A549 (cell line): ENCODE data around the gene FBXW5. TPM values are rescaled to one million over a fixed set of nuclear protein-coding genes. Genes with fewer than 3 reads are reported as not detected.

Source experiments
- ATAC-seq, 2 experiments: fragments of 200-7000 bp in 1 of 2; fragments of >200 bp in 1 of 2; cut with Nextera tagmentation in 1 of 2; cut with Tn5 transposase in 1 of 2; 3 replicates each; pipeline versions ENCODE4 v1.8.0 to v1.9.1; 2018 to 2020; ENCODE audit warnings: mild to moderate bottlenecking in 1 of 2, moderate library complexity in 1 of 2
- CTCF ChIA-PET: fragments of 300-600 bp; sonication (Branson Sonifier 250); formaldehyde crosslinking; extraction: SDS; loops from one replicate; lab custom pipeline; 2021; ENCODE audit warnings: antibody characterized with exemption, inconsistent platforms; lab: Yijun Ruan, JAX
- POLR2A ChIA-PET: fragments of 350-600 bp; formaldehyde crosslinking; extraction: SDS; loops from one replicate; lab custom pipeline; 2021; ENCODE audit warnings: antibody characterized with exemption, inconsistent platforms; lab: Yijun Ruan, JAX
- DNase-seq, 2 experiments: peaks; one replicate each; pipeline versions ENCODE4 v3.0.0 to v3.0.0-alpha.2; 2011 to 2016; ENCODE audit warnings: low read depth in 1 of 2, low spot score in 1 of 2
- FAIRE-seq: peaks from 2 replicates; lab custom pipeline; 2011; peaks lifted over from hg19 to GRCh38; lab: Jason Lieb, UNC
- H3K27ac ChIP-seq, 2 experiments: fragments of >200 bp; sonication (Bioruptor Twin); formaldehyde crosslinking; 3 replicates each; pipeline ENCODE4 v1.5.1; 2016 to 2017
- H3K4me1 ChIP-seq: fragments of >200 bp; sonication (Bioruptor Twin); formaldehyde crosslinking; 3 replicates; pipeline ENCODE4 v1.6.1; 2016
- H3K4me2 ChIP-seq: fragments of >200 bp; sonication (Bioruptor Twin); formaldehyde crosslinking; 3 replicates; pipeline ENCODE4 v1.6.1; 2016
- H3K4me3 ChIP-seq: fragments of >200 bp; sonication (Bioruptor Twin); formaldehyde crosslinking; 3 replicates; pipeline ENCODE4 v1.5.1; 2016
- H3K9me3 ChIP-seq: fragments of >200 bp; sonication (Bioruptor Twin); formaldehyde crosslinking; 3 replicates; pipeline ENCODE4 v1.6.1; 2016
- ATOH8 ChIP-seq: fragments of 250-450 bp; sonication (Bioruptor Pico); IDR thresholded peaks from 2 replicates; pipeline ENCODE4 v1.5.0; 2020; ENCODE audit warnings: low read depth, mild to moderate bottlenecking, moderate library complexity
- BCL3 ChIP-seq: fragments of >200 bp; sonication (Bioruptor Twin); formaldehyde crosslinking; IDR thresholded peaks from 3 replicates; pipeline ENCODE4 v1.6.1; 2016
- BHLHE40 ChIP-seq: IDR thresholded peaks from 2 replicates; pipeline ENCODE4 v1.6.1; 2012; ENCODE audit warnings: low read depth, low read length, inconsistent platforms
- CBX2 ChIP-seq: fragments of 200-600 bp; sonication (generic); IDR thresholded peaks from 2 replicates; pipeline ENCODE4 v1.6.1; 2016; ENCODE audit warnings: low read depth, mild to moderate bottlenecking, borderline replicate concordance
- CHD4 ChIP-seq: fragments of 200-600 bp; sonication (generic); IDR thresholded peaks from 2 replicates; pipeline ENCODE4 v1.6.1; 2016; ENCODE audit warnings: antibody characterized with exemption, mild to moderate bottlenecking, borderline replicate concordance
- EHF ChIP-seq: fragments of 250-450 bp; sonication (Bioruptor Pico); IDR thresholded peaks from 2 replicates; pipeline ENCODE4 v1.5.0; 2020; ENCODE audit warnings: mild to moderate bottlenecking
- ESRRA ChIP-seq: fragments of 150-350 bp; IDR thresholded peaks from 2 replicates; pipeline ENCODE4 v1.6.1; 2014; ENCODE audit warnings: mild to moderate bottlenecking, low read length, borderline replicate concordance
- FOSB ChIP-seq: fragments of 250-450 bp; sonication (Bioruptor Pico); IDR thresholded peaks from 2 replicates; pipeline ENCODE4 v1.5.0; 2020; ENCODE audit warnings: mild to moderate bottlenecking, moderate library complexity
- FOXS1 ChIP-seq: fragments of 250-450 bp; sonication (Bioruptor Pico); IDR thresholded peaks from 2 replicates; pipeline ENCODE4 v1.5.0; 2020; ENCODE audit warnings: mild to moderate bottlenecking, moderate library complexity
- GATA3 ChIP-seq: IDR thresholded peaks from 2 replicates; pipeline ENCODE4 v1.6.1; 2012; ENCODE audit warnings: borderline replicate concordance
- HDAC2 ChIP-seq: fragments of 200-600 bp; sonication (generic); IDR thresholded peaks from 2 replicates; pipeline ENCODE4 v1.6.1; 2016
- HES2 ChIP-seq: fragments of >200 bp; sonication (Bioruptor Twin); formaldehyde crosslinking; IDR thresholded peaks from 2 replicates; pipeline ENCODE4 v1.6.1; 2016
- HOXB5 ChIP-seq: fragments of 250-450 bp; sonication (Bioruptor Pico); IDR thresholded peaks from 2 replicates; pipeline ENCODE4 v1.5.0; 2020; ENCODE audit warnings: mild to moderate bottlenecking, moderate library complexity
- JUN ChIP-seq, 2 experiments: fragments of >200 bp; sonication (Bioruptor Twin); formaldehyde crosslinking; IDR thresholded peaks; 2 replicates in 1 of 2; 3 replicates in 1 of 2; pipeline ENCODE4 v1.6.1; 2016 to 2017
- JUNB ChIP-seq: fragments of >200 bp; sonication (Bioruptor Twin); formaldehyde crosslinking; IDR thresholded peaks from 2 replicates; pipeline ENCODE4 v1.6.1; 2016
- KDM1A ChIP-seq: fragments of 200-600 bp; sonication (generic); IDR thresholded peaks from 2 replicates; pipeline ENCODE4 v1.6.1; 2016; ENCODE audit warnings: low read depth, mild to moderate bottlenecking
- KDM5A ChIP-seq: fragments of 200-600 bp; sonication (generic); IDR thresholded peaks from 2 replicates; pipeline ENCODE4 v1.6.1; 2016; ENCODE audit warnings: antibody characterized with exemption, mild to moderate bottlenecking
- NFE2L2 ChIP-seq: fragments of 150-350 bp; conservative IDR thresholded peaks from 2 replicates; pipeline ENCODE4 v1.6.1; 2014; ENCODE audit warnings: low read length
- NPAS2 ChIP-seq: fragments of 250-450 bp; sonication (Bioruptor Pico); IDR thresholded peaks from 2 replicates; pipeline ENCODE4 v1.8.0; 2022; ENCODE audit warnings: mild to moderate bottlenecking, moderate library complexity, borderline replicate concordance
- POLR2AphosphoS2 ChIP-seq: conservative IDR thresholded peaks from 2 replicates; pipeline ENCODE4 v1.6.1; 2012; ENCODE audit warnings: low read length, improper control_type of control experiment, inconsistent platforms
- RAD21 ChIP-seq, 2 experiments: fragments of >200 bp in 1 of 2; sonication (Bioruptor Twin) in 1 of 2; formaldehyde crosslinking in 1 of 2; IDR thresholded peaks in 1 of 2; conservative IDR thresholded peaks in 1 of 2; 2 replicates in 1 of 2; 3 replicates in 1 of 2; pipeline ENCODE4 v1.6.1; 2012 to 2018; ENCODE audit warnings: inconsistent platforms in 1 of 2
- RCOR1 ChIP-seq: fragments of 150-350 bp; IDR thresholded peaks from 2 replicates; pipeline ENCODE4 v1.6.1; 2014; ENCODE audit warnings: antibody characterized with exemption, low read length, low read depth
- RNF2 ChIP-seq: fragments of 200-600 bp; sonication (generic); IDR thresholded peaks from 2 replicates; pipeline ENCODE4 v1.6.1; 2016; ENCODE audit warnings: low read depth, mild to moderate bottlenecking, antibody characterized with exemption, moderate library complexity, borderline replicate concordance
- SMC3 ChIP-seq: fragments of >200 bp; sonication (Bioruptor Twin); formaldehyde crosslinking; IDR thresholded peaks from 3 replicates; pipeline ENCODE4 v1.6.1; 2018; ENCODE audit warnings: inconsistent platforms
- SREBF2 ChIP-seq: fragments of 450-650 bp; IDR thresholded peaks from 2 replicates; pipeline ENCODE4 v1.6.1; 2014; ENCODE audit warnings: mild to moderate bottlenecking, moderate library complexity
- ZC3H11A ChIP-seq: fragments of 450-650 bp; IDR thresholded peaks from 2 replicates; pipeline ENCODE4 v1.6.1; 2014; ENCODE audit warnings: antibody characterized with exemption, mild to moderate bottlenecking
- WGBS: methylation state at CpG from one replicate; pipeline ENCODE4 v1.1.6; 2017; ENCODE audit errors: missing lambda C conversion rate; 5-methylcytosine and 5-hydroxymethylcytosine counted together
- polyA minus RNA-seq: library from RNA; depleted of rRNA, polyadenylated mRNA; stranded (reverse); fragments of >200 nt; gene quantifications from 2 replicates; pipeline ENCODE4 v1.2.3, GENCODE V29; 2011; rRNA and poly(A)+ RNA removed
- polyA plus RNA-seq, 4 experiments: library from polyadenylated mRNA; depleted of rRNA in 3 of 4; stranded (reverse); fragments of >200 nt; fragmentation: RNase III in 1 of 4; extraction: RNeasy Plus Mini Kit Qiagen cat#74134 plus additional on column Dnase treatment in 1 of 4; gene quantifications; 2 replicates in 3 of 4; 3 replicates in 1 of 4; pipeline ENCODE4 v1.2.3, GENCODE V29; 2011 to 2017
- TF ChIP-seq, protein P1 (sequence below): fragments of >200 bp; sonication (Bioruptor Twin); formaldehyde crosslinking; IDR thresholded peaks from 3 replicates; pipeline ENCODE4 v1.5.1; 2016
- TF ChIP-seq, protein P2 (sequence below): fragments of 200-600 bp; sonication (generic); IDR thresholded peaks from 2 replicates; pipeline ENCODE4 v1.6.1; 2016; ENCODE audit warnings: antibody characterized with exemption, mild to moderate bottlenecking, moderate library complexity
- TF ChIP-seq, protein P3 (sequence below): IDR thresholded peaks from 2 replicates; pipeline ENCODE4 v1.6.1; 2012

Gene FBXW5
- polyA plus RNA-seq (2011; rRNA removed) (37.3 and 37.5 TPM in 2 replicates), polyA plus RNA-seq (2017; fragmentation: RNase III; extraction: RNeasy Plus Mini Kit Qiagen cat#74134 plus additional on column Dnase treatment) (59.3 to 61.4 TPM (median 59.5 TPM) in 3 replicates), polyA minus RNA-seq (54.3 and 84.8 TPM in 2 replicates)
- 101 and 139 TPM in 2 replicates for polyA plus RNA-seq (2012; cell fraction: cytosol; rRNA removed)
- 343 and 496 TPM in 2 replicates for polyA plus RNA-seq (2012; cell fraction: nucleus; rRNA removed)

DNA sequence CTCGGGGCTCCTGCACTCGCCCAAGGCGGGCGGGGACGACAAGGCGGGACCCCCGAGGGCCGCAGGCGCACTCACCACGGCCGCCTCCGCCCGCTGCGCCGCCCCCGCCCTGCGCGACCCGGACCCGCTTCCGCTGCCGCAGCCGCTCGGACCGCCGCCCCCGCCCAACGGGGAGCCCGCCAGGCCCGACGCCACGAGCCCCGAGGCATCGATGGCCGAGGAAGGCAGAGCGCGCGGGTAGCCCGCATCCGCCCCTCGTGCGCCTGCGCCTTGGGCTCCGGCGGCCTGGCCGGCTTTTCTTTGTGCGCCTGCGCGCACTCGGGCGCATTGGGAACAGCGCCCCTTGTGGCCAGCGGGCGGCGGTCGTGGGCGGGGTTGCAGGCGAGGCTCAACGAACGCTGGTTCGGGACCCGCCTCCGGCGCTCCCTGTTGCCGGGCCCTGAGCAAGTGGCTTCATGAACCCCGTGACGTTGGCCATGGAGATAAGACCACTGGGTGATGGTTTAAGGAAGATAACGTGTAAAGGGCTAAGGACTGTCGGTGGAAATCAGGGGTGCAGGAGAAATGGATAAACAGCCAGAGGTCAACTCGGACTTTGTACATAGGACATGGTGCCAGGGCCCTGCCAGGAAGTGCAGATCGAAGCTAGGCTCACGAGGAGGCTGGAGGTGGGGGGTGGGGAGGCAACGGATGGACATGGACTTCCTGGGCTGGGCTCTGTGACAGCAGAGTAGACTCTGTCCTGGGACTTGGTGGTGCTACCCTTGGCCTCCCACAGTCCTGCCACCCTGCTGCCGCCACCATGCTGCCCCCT lies at the start of gene FBXW5, which contains the start of gene C8G:
TSS of gene FBXW5 (minus strand) at position 220 of the 814 bp plus-strand sequence. CDS start 655 bp downstream, outside the sequence.
TSS of gene C8G (plus strand) at position 725 of the 814 bp plus-strand sequence. CDS start at position 803, 78 bp downstream.
- ATAC-seq: peak; percentile 34 to 47
- H3K4me2 ChIP-seq: peak within 1 kb of the TSS; percentile 96
- peak within 1 kb of the TSS; percentile 98 to 99 for H3K27ac ChIP-seq
- POLR2A ChIA-PET: interaction anchor here (1.7 kb wide), 1 partner anchor 43 kb away, joined by 10 read pairs; no protein-coding TSS in a partner anchor
- peak; percentile 89 to 91 for DNase-seq
- H3K4me3 ChIP-seq: peak within 1 kb of the TSS; percentile 78
- FAIRE-seq: no peak
- 7% methylated on average over 29 of the region's 74 CpGs for WGBS
- H3K4me1 ChIP-seq: peaks cover 36% of the 10 kb centered on the region
- H3K9me3 ChIP-seq: no peaks in the 10 kb centered on the region
- CTCF ChIA-PET: interaction anchor here (0.5 to 11.3 kb wide), 29 partner anchors 8 to 123 kb away, joined by 3 to 282 read pairs (median 4); partner anchors contain the start of genes ABCA2, AJM1, FUT7 and NPDC1
- TF ChIP-seq HDAC2 (no peak), JUNB (no peak), NFE2L2 (no peak), EHF (CRISPR knock-in tag) (no peak), ESRRA (no peak), ZC3H11A (no peak), BHLHE40 (no peak), KDM5A (no peak), FOXS1 (no peak), JUN (IDR thresholded peaks at IDR 0.05) (peak; percentile 44 to 80; a peak in 3 of 5 replicates), POLR2AphosphoS2 (no peak), ATOH8 (CRISPR knock-in tag) (no peak), HOXB5 (CRISPR knock-in tag) (no peak), GATA3 (no peak), SREBF2 (no peak), HES2 (no peak), CBX2 (no peak), RCOR1 (no peak), NPAS2 (CRISPR knock-in tag) (no peak), FOSB (no peak), SMC3 (no peak; the same call in 1 of the 3 replicates), KDM1A (no peak), BCL3 (peak; percentile 69; the same call in 2 of the 3 replicates), RAD21 (conservative IDR thresholded peaks at IDR 0.05 in 1 of 2, IDR thresholded peaks at IDR 0.05 in 1 of 2) (peak; percentile 21 to 40; a peak in 3 of 5 replicates), RNF2 (no peak), CHD4 (peak; percentile 79; the same call in 1 of the 2 replicates)
- TF ChIP-seq, protein P1, sequence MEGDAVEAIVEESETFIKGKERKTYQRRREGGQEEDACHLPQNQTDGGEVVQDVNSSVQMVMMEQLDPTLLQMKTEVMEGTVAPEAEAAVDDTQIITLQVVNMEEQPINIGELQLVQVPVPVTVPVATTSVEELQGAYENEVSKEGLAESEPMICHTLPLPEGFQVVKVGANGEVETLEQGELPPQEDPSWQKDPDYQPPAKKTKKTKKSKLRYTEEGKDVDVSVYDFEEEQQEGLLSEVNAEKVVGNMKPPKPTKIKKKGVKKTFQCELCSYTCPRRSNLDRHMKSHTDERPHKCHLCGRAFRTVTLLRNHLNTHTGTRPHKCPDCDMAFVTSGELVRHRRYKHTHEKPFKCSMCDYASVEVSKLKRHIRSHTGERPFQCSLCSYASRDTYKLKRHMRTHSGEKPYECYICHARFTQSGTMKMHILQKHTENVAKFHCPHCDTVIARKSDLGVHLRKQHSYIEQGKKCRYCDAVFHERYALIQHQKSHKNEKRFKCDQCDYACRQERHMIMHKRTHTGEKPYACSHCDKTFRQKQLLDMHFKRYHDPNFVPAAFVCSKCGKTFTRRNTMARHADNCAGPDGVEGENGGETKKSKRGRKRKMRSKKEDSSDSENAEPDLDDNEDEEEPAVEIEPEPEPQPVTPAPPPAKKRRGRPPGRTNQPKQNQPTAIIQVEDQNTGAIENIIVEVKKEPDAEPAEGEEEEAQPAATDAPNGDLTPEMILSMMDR: peak; percentile 94
- TF ChIP-seq, protein P2, sequence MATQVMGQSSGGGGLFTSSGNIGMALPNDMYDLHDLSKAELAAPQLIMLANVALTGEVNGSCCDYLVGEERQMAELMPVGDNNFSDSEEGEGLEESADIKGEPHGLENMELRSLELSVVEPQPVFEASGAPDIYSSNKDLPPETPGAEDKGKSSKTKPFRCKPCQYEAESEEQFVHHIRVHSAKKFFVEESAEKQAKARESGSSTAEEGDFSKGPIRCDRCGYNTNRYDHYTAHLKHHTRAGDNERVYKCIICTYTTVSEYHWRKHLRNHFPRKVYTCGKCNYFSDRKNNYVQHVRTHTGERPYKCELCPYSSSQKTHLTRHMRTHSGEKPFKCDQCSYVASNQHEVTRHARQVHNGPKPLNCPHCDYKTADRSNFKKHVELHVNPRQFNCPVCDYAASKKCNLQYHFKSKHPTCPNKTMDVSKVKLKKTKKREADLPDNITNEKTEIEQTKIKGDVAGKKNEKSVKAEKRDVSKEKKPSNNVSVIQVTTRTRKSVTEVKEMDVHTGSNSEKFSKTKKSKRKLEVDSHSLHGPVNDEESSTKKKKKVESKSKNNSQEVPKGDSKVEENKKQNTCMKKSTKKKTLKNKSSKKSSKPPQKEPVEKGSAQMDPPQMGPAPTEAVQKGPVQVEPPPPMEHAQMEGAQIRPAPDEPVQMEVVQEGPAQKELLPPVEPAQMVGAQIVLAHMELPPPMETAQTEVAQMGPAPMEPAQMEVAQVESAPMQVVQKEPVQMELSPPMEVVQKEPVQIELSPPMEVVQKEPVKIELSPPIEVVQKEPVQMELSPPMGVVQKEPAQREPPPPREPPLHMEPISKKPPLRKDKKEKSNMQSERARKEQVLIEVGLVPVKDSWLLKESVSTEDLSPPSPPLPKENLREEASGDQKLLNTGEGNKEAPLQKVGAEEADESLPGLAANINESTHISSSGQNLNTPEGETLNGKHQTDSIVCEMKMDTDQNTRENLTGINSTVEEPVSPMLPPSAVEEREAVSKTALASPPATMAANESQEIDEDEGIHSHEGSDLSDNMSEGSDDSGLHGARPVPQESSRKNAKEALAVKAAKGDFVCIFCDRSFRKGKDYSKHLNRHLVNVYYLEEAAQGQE: no peak
- TF ChIP-seq, protein P3, sequence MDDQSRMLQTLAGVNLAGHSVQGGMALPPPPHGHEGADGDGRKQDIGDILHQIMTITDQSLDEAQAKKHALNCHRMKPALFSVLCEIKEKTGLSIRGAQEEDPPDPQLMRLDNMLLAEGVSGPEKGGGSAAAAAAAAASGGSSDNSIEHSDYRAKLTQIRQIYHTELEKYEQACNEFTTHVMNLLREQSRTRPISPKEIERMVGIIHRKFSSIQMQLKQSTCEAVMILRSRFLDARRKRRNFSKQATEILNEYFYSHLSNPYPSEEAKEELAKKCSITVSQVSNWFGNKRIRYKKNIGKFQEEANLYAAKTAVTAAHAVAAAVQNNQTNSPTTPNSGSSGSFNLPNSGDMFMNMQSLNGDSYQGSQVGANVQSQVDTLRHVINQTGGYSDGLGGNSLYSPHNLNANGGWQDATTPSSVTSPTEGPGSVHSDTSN: no peak
